Fibroblast of gingiva (primary cell): ENCODE results near the gene C16orf78.

ENCODE experiments used
- DNase-seq: peaks from one replicate; pipeline ENCODE4 v3.0.0-alpha.2; 2011; ENCODE audit warnings: low read depth

The C16orf78 gene

GRCh38 chr16:49373504-49373903 is at the start of gene C16orf78:
C16orf78 (plus strand) TSS chr16:49373804; CDS start chr16:49373940, 136 bp downstream.
- no peak for DNase-seq

- no peak for DNase-seq
These were observed 48.9 kb upstream of the C16orf78 start for GRCh38 chr16:49324703-49325102.

GRCh38 chr16:49327466-49327865 is 46.1 kb upstream of the C16orf78 start:
- no peak for DNase-seq

GRCh38 chr16:49328325-49328724 is 45.3 kb upstream of the C16orf78 start:
- no peak for DNase-seq

GRCh38 chr16:49330562-49331201 is 42.9 kb upstream of the C16orf78 start:
- no peak for DNase-seq

- no peak for DNase-seq
These were observed 40.9 kb upstream of the C16orf78 start for GRCh38 chr16:49332589-49333258.

- DNase-seq, result no peak
These were observed 40.4 kb upstream of the C16orf78 start for GRCh38 chr16:49333259-49333597.

- DNase-seq, result no peak
These were observed 37.8 kb upstream of the C16orf78 start for GRCh38 chr16:49335828-49336227.

GRCh38 chr16:49336581-49336980 is 37.0 kb upstream of the C16orf78 start:
- DNase-seq, result no peak

GRCh38 chr16:49337814-49338350 is 35.7 kb upstream of the C16orf78 start:
- no peak for DNase-seq

GRCh38 chr16:49338611-49339265 is 34.9 kb upstream of the C16orf78 start:
- DNase-seq, result no peak

GRCh38 chr16:49340466-49340865 is 33.1 kb upstream of the C16orf78 start:
- DNase-seq, result no peak

GRCh38 chr16:49341706-49342105 is 31.9 kb upstream of the C16orf78 start:
- no peak for DNase-seq

GRCh38 chr16:49342336-49343265 is 31.0 kb upstream of the C16orf78 start:
- no peak for DNase-seq

- DNase-seq, result no peak
These were observed 30.3 kb upstream of the C16orf78 start for GRCh38 chr16:49343291-49343690.

GRCh38 chr16:49344401-49344800 is 29.2 kb upstream of the C16orf78 start:
- DNase-seq, result no peak

GRCh38 chr16:49345829-49346228 is 27.8 kb upstream of the C16orf78 start:
- no peak for DNase-seq

GRCh38 chr16:49346459-49346858 is 27.1 kb upstream of the C16orf78 start:
- no peak for DNase-seq

- no peak for DNase-seq
These were observed 26.1 kb upstream of the C16orf78 start for GRCh38 chr16:49347476-49347875.

GRCh38 chr16:49348408-49349176 is 25.0 kb upstream of the C16orf78 start:
- DNase-seq, result no peak

- DNase-seq, result no peak
These were observed 24.0 kb upstream of the C16orf78 start for GRCh38 chr16:49349446-49350168.
